ENCODE data around the gene PDLIM7. TPM values are rescaled to one million over a fixed set of nuclear protein-coding genes. Genes with fewer than 3 reads are reported as not detected.

The PDLIM7 gene
- total RNA-seq, 1 experiment from 2014 or later, result 132 TPM

DNA sequence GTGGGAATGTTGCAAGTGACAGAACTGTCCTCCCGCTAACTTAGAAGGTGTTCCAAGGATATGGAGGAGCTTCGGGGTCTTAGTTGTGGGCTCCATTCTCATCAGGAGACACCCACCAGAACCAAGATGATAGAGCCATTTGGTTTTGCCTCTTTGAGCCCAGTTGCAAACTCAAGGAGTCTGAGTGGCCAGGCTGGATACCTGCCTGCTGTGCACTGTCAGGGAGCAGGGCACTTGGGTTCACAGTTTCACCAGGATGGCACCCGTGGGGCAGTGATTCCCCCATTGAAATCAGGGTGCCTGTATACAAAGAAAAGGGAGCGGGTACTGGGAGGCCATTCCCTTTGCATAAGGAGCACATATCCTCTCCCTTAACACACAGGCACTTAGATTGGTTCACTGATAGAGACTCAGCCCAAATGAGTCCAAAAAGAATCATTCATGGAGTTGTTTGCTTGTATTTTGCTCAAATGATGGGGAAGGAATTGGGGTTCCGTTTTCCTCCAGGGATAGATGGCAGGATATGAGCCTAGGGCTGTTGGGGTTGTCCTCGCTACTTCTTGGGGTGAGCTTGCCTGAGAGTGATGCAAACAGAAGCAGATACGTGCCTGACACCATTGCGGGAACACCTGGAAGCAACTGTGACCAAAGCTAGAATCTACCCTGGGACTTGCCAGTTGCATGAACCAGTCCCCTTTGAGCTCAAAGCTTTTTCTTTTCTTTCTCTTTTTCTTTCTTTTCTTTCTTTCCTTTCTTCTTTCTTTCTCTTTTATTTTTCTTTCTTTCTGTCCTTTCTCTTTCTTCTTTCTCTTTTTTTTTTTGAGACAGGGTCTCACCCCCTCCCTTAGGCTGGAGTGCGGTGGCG lies 52.1 kb downstream of the PDLIM7 start:
- H3K4me3 ChIP-seq (ENCODE audit: low read depth, low read length, poor library complexity, severe bottlenecking), result no peak overlapping the region
- no peaks in the 10 kb centered on the region for H3K36me3 ChIP-seq (ENCODE audit: insufficient read depth, low read length, poor library complexity, severe bottlenecking)
- no peak for TF ChIP-seq EZH2 (IDR thresholded peaks at IDR 0.05; ENCODE audit: borderline replicate concordance, low read depth, low read length, poor library complexity, severe bottlenecking)
- TF ChIP-seq, protein P1, sequence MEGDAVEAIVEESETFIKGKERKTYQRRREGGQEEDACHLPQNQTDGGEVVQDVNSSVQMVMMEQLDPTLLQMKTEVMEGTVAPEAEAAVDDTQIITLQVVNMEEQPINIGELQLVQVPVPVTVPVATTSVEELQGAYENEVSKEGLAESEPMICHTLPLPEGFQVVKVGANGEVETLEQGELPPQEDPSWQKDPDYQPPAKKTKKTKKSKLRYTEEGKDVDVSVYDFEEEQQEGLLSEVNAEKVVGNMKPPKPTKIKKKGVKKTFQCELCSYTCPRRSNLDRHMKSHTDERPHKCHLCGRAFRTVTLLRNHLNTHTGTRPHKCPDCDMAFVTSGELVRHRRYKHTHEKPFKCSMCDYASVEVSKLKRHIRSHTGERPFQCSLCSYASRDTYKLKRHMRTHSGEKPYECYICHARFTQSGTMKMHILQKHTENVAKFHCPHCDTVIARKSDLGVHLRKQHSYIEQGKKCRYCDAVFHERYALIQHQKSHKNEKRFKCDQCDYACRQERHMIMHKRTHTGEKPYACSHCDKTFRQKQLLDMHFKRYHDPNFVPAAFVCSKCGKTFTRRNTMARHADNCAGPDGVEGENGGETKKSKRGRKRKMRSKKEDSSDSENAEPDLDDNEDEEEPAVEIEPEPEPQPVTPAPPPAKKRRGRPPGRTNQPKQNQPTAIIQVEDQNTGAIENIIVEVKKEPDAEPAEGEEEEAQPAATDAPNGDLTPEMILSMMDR (conservative IDR thresholded peaks at IDR 0.05; ENCODE audit: low read depth, low read length), result no peak
- H3K4me1 ChIP-seq (ENCODE audit: insufficient read depth, low read length, poor library complexity, severe bottlenecking), result peaks cover 4% of the 10 kb centered on the region
- POLR2A ChIA-PET (ENCODE audit: low non-redundant PET), result interaction anchor here (0.6 kb wide), 1 partner anchor 36 kb away, joined by 13 read pairs; no protein-coding TSS in a partner anchor
- no peak for DNase-seq (ENCODE audit: low spot score)
- no TSS peak for BruUV-seq (replicated peaks)
- H3K9me3 ChIP-seq (ENCODE audit: low read depth, low read length, poor library complexity, severe bottlenecking), result no peaks in the 10 kb centered on the region
- H3K27ac ChIP-seq (ENCODE audit: low read depth, low read length, poor library complexity, severe bottlenecking), result no peak overlapping the region
- intact Hi-C loops (cut with micrococcal nuclease; ENCODE audit: unreplicated experiment), result no loop called here
- CTCF ChIA-PET, result interaction anchor here (0.8 kb wide), 1 partner anchor 872 kb away, joined by 5 read pairs; no protein-coding TSS in a partner anchor
- no peaks in the 10 kb centered on the region for H3K27me3 ChIP-seq (replicated peaks; ENCODE audit: insufficient read depth, low read depth, low read length, poor library complexity)

DNA sequence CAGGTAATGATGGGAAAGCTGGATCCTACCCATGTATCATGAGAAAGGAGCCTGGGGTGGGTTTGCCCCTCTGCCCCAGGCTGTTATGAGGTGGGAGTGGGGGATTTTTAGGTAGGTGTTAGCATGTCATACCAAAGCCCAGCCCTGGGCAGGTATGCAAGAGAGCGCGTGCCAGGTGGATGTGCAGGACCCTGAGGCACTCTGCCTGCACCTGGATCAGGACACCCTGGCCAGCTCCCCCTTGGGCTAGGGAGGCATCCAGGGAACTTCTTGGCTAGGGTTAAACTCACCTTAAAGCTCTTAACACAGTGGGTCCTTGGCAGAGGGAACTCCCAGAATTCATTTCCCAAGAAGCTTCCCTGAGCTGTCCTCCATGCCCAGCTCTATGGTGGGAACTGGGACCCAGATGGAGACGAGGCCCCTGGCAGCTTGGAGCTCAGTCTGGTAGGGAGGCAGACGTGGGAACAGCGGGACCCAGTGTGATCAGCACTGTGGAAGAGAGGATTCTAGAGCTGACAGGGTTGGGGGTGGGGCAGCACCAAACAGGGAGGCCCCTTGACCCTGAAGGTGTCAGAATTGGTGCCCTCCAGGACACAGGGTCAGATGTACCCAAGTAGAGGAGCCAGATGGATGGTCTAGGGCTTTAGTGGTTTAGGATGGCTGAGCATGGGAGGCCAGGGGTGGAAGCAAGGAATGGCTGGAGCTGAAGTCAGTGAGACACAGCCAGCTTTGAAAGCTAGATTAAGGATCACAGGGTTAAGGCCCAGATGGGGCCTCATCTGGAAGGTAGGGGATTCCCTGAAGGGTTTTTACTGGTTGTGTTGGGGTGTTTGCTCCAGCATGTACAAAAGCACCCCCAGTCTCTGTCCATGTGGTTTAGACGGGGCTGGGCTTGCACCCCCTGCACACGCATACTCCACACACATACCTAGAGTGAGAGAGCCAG lies 53.0 kb downstream of the PDLIM7 start:
- no peak overlapping the region for H3K27ac ChIP-seq (ENCODE audit: low read depth, low read length, poor library complexity, severe bottlenecking)
- no peaks in the 10 kb centered on the region for H3K36me3 ChIP-seq (ENCODE audit: insufficient read depth, low read length, poor library complexity, severe bottlenecking)
- DNase-seq (ENCODE audit: low spot score), result no peak
- ChIA-PET CTCF (interaction anchor here (0.6 kb wide), 1 partner anchor 630 kb away, joined by 3 read pairs; no protein-coding TSS in a partner anchor), POLR2A (ENCODE audit: low non-redundant PET) (interaction anchor here (0.6 kb wide), 1 partner anchor 37 kb away, joined by 13 read pairs; no protein-coding TSS in a partner anchor)
- no TSS peak for BruUV-seq (replicated peaks)
- no peaks in the 10 kb centered on the region for H3K27me3 ChIP-seq (replicated peaks; ENCODE audit: insufficient read depth, low read depth, low read length, poor library complexity)
- no peak for TF ChIP-seq EZH2 (IDR thresholded peaks at IDR 0.05; ENCODE audit: borderline replicate concordance, low read depth, low read length, poor library complexity, severe bottlenecking)
- TF ChIP-seq, protein P1 (conservative IDR thresholded peaks at IDR 0.05; ENCODE audit: low read depth, low read length), result no peak
- no peak overlapping the region for H3K4me3 ChIP-seq (ENCODE audit: low read depth, low read length, poor library complexity, severe bottlenecking)
- intact Hi-C loops (cut with micrococcal nuclease; ENCODE audit: unreplicated experiment), result no loop called here
- peaks cover 4% of the 10 kb centered on the region for H3K4me1 ChIP-seq (ENCODE audit: insufficient read depth, low read length, poor library complexity, severe bottlenecking)
- no peaks in the 10 kb centered on the region for H3K9me3 ChIP-seq (ENCODE audit: low read depth, low read length, poor library complexity, severe bottlenecking)

DNA sequence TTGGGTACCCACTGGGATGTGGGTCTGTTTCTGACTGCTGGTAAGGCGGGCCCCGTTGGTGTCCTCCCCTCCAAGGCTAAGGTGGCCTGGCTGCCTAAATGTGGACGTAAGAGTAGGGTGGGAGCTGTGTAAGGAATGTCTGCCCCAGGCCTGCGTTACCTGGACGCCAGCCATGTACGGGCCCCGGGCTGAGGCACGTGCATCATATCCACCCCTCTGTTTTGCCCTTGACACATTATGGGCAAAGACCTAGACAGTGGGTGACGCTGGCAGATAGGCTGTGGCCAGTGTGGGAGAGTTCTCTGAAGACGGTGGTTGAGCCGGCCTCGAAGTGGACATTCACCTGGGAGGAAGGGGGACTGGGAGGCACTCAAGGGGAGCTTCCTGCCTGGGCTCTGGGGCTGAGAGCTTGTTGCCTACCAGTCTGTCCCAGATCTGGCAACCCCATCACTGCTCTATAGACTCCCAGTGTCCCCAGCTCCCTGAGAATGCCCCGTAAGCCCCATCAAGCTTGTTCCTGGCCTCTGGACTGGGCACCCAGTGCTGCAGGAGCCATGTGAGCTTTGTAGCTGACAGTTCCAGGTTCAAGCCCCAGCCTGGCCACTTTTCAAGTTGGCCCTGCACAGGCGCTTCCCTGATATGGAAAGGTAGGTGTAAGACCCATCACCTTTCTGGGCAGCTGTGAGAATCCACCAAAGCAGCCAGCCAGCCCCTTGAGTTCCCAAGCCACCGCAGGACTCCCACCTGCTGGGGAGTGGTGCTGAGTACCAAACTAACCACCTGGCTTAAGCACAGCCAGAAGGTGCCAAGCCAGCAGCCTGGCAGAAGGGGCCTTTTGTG lies 54.0 kb downstream of the PDLIM7 start:
- peaks cover 4% of the 10 kb centered on the region for H3K4me1 ChIP-seq (ENCODE audit: insufficient read depth, low read length, poor library complexity, severe bottlenecking)
- intact Hi-C loops (cut with micrococcal nuclease; ENCODE audit: unreplicated experiment), result no loop called here
- no peak for TF ChIP-seq EZH2 (IDR thresholded peaks at IDR 0.05; ENCODE audit: borderline replicate concordance, low read depth, low read length, poor library complexity, severe bottlenecking)
- TF ChIP-seq, protein P1 (conservative IDR thresholded peaks at IDR 0.05; ENCODE audit: low read depth, low read length), result no peak
- no peak for DNase-seq (ENCODE audit: low spot score)
- CTCF ChIA-PET, result no interaction called here
- H3K4me3 ChIP-seq (ENCODE audit: low read depth, low read length, poor library complexity, severe bottlenecking), result no peak overlapping the region
- no peaks in the 10 kb centered on the region for H3K9me3 ChIP-seq (ENCODE audit: low read depth, low read length, poor library complexity, severe bottlenecking)
- no peak overlapping the region for H3K27ac ChIP-seq (ENCODE audit: low read depth, low read length, poor library complexity, severe bottlenecking)
- POLR2A ChIA-PET (ENCODE audit: low non-redundant PET), result no interaction called here
- H3K36me3 ChIP-seq (ENCODE audit: insufficient read depth, low read length, poor library complexity, severe bottlenecking), result no peaks in the 10 kb centered on the region
- no peaks in the 10 kb centered on the region for H3K27me3 ChIP-seq (replicated peaks; ENCODE audit: insufficient read depth, low read depth, low read length, poor library complexity)
- BruUV-seq (replicated peaks), result no TSS peak
